Tibial nerve (tissue), 4 donors: ENCODE measurements around the gene PRXL2A. TPM values are rescaled to one million over a fixed set of nuclear protein-coding genes. Genes with fewer than 3 reads are reported as not detected.

Source experiments
- DNase-seq, 2 donors: peaks; one replicate each; pipeline ENCODE4 v3.0.0-alpha.2; 2019; ENCODE audit warnings: low spot score in 2 of 2
- H3K27ac ChIP-seq, 4 donors: fragments of 200-600 bp; sonication (generic) in 3 of 4; one replicate each; pipeline ENCODE4 v1.5.1; 2017 to 2019; ENCODE audit warnings: mild to moderate bottlenecking in 1 of 4
- H3K27me3 ChIP-seq, 2 donors: fragments of 200-600 bp; sonication (generic) in 1 of 2; one replicate each; pipeline versions ENCODE4 v1.5.1 to v1.6.0; 2017 to 2019
- H3K36me3 ChIP-seq, 3 donors: fragments of 200-600 bp; sonication (generic); one replicate each; pipeline ENCODE4 v1.5.1; 2018 to 2019
- H3K4me1 ChIP-seq, 4 donors: fragments of 200-600 bp; sonication (generic) in 3 of 4; one replicate each; pipeline ENCODE4 v1.5.1; 2017 to 2019
- H3K4me3 ChIP-seq, 4 donors: fragments of 200-600 bp; sonication (generic) in 3 of 4; one replicate each; pipeline ENCODE4 v1.5.1; 2017 to 2019; ENCODE audit warnings: mild to moderate bottlenecking in 1 of 4, moderate library complexity in 1 of 4
- H3K9me3 ChIP-seq, 4 donors: fragments of 200-600 bp; sonication (generic) in 3 of 4; one replicate each; pipeline ENCODE4 v1.5.1; 2017 to 2019
- CTCF ChIP-seq, 5 experiments: fragments of 200-600 bp in 3 of 5; fragments of 450-650 bp in 2 of 5; sonication (generic) in 3 of 5; IDR thresholded peaks; one replicate each; pipeline ENCODE4 v1.5.1; 2016 to 2019; ENCODE audit warnings: antibody characterized with exemption in 5 of 5, mild to moderate bottlenecking in 3 of 5, moderate library complexity in 2 of 5
- EP300 ChIP-seq, 2 donors: sonication (generic); formaldehyde crosslinking; IDR thresholded peaks; one replicate each; pipeline ENCODE4 v1.6.1; 2017; ENCODE audit warnings: antibody characterized with exemption in 2 of 2, mild to moderate bottlenecking in 1 of 2
- POLR2A ChIP-seq, 2 donors: fragments of 450-650 bp; IDR thresholded peaks; one replicate each; pipeline ENCODE4 v1.6.1; 2017; ENCODE audit warnings: antibody characterized with exemption in 2 of 2, mild to moderate bottlenecking in 2 of 2, moderate library complexity in 2 of 2
- WGBS, 2 donors: methylation state at CpG; one replicate each; pipeline ENCODE4 v1.1.5; 2018; 5-methylcytosine and 5-hydroxymethylcytosine counted together
- total RNA-seq, 4 donors: library from RNA; depleted of rRNA; stranded (reverse); fragments of >200 nt; gene quantifications; one replicate each; pipeline ENCODE4 v1.1.0, GENCODE V29; 2016

Gene PRXL2A
- total RNA-seq, 4 donors from 2014 or later = 94.5 to 176 (median 128) TPM

GRCh38 chr10:80463868-80464267 lies 55.5 kb downstream of the PRXL2A start:
- TF ChIP-seq EP300 (IDR thresholded peaks at IDR 0.05) (no peak), CTCF (IDR thresholded peaks at IDR 0.05) (no peak), POLR2A (IDR thresholded peaks at IDR 0.05) (no peak)
- Histone ChIP-seq H3K36me3 (no peaks in the 10 kb centered on the region), H3K4me3 (peak overlapping the region in 1 of 4 donors; percentile 41), H3K27me3 (no peaks in the 10 kb centered on the region), H3K9me3 (no peaks in the 10 kb centered on the region), H3K4me1 (peaks cover 0 to 100% (median 98%) of the 10 kb centered on the region in 4 donors), H3K27ac (peak overlapping the region; percentile 81 to 99 (median 90))
- 58 to 62% methylated on average over 10 of the region's 10 CpGs for WGBS, 2 donors
- DNase-seq = no peak

GRCh38 chr10:80464557-80465450 lies 56.5 kb downstream of the PRXL2A start:
- no peaks in the 10 kb centered on the region for H3K9me3 ChIP-seq
- DNase-seq = no peak
- peak overlapping the region; percentile 1 to 41 (median 10) for H3K4me3 ChIP-seq
- H3K27ac ChIP-seq = peak overlapping the region; percentile 81 to 99 (median 90)
- H3K36me3 ChIP-seq = peaks cover 0 to 4% (median 0%) of the 10 kb centered on the region in 3 donors
- 15 to 19% methylated on average over 10 to 13 of the region's 14 CpGs for WGBS, 2 donors
- H3K27me3 ChIP-seq = no peaks in the 10 kb centered on the region
- TF ChIP-seq POLR2A (IDR thresholded peaks at IDR 0.05) (no peak), EP300 (IDR thresholded peaks at IDR 0.05) (peak in 1 of 2 donors; percentile 78)
- H3K4me1 ChIP-seq = peaks cover 0 to 100% (median 98%) of the 10 kb centered on the region in 4 donors

- Histone ChIP-seq H3K4me3 (peak overlapping the region; percentile 1 to 41 (median 10)), H3K27ac (peak overlapping the region; percentile 81 to 99 (median 90)), H3K9me3 (no peaks in the 10 kb centered on the region), H3K36me3 (peaks cover 0 to 10% (median 3%) of the 10 kb centered on the region in 3 donors), H3K27me3 (no peaks in the 10 kb centered on the region), H3K4me1 (peaks cover 0 to 100% (median 98%) of the 10 kb centered on the region in 4 donors)
- TF ChIP-seq EP300 (IDR thresholded peaks at IDR 0.05) = no peak
- TF ChIP-seq POLR2A (IDR thresholded peaks at IDR 0.05) = no peak
- no peak for TF ChIP-seq CTCF (IDR thresholded peaks at IDR 0.05)
- 22 to 37% methylated on average over 3 of the region's 3 CpGs for WGBS, 2 donors
- DNase-seq = no peak
Observed at GRCh38 chr10:80465451-80465835, 57.1 kb downstream of the PRXL2A start.

- Histone ChIP-seq H3K9me3 (no peaks in the 10 kb centered on the region), H3K36me3 (peaks cover 0 to 15% (median 3%) of the 10 kb centered on the region in 3 donors), H3K27me3 (no peaks in the 10 kb centered on the region), H3K4me3 (peak overlapping the region in 2 of 4 donors; percentile 10 to 41), H3K27ac (peak overlapping the region; percentile 81 to 99 (median 90)), H3K4me1 (peaks cover 0 to 100% (median 98%) of the 10 kb centered on the region in 4 donors)
- no peak for DNase-seq
- TF ChIP-seq EP300 (IDR thresholded peaks at IDR 0.05) (no peak), CTCF (IDR thresholded peaks at IDR 0.05) (no peak), POLR2A (IDR thresholded peaks at IDR 0.05) (no peak)
- WGBS, 2 donors = 83 to 90% methylated on average over 10 of the region's 10 CpGs
Observed at GRCh38 chr10:80465839-80466590, 57.7 kb downstream of the PRXL2A start.

GRCh38 chr10:80466724-80467326 lies 58.5 kb downstream of the PRXL2A start:
- no peak for DNase-seq
- Histone ChIP-seq H3K36me3 (peaks cover 0 to 18% (median 3%) of the 10 kb centered on the region in 3 donors), H3K4me3 (no peak overlapping the region), H3K4me1 (peaks cover 0 to 100% (median 98%) of the 10 kb centered on the region in 4 donors), H3K9me3 (no peaks in the 10 kb centered on the region), H3K27me3 (no peaks in the 10 kb centered on the region), H3K27ac (peak overlapping the region; percentile 81 to 99 (median 90))
- TF ChIP-seq EP300 (IDR thresholded peaks at IDR 0.05) = no peak
- TF ChIP-seq CTCF (IDR thresholded peaks at IDR 0.05) = no peak
- 51 to 56% methylated on average over 10 of the region's 10 CpGs for WGBS, 2 donors
